DMS79 treated with DMSO at 0.1 percent for 48 hours (cell line): ENCODE results near the gene DCAF7.

ENCODE experiments used
- DNase-seq: peaks from one replicate; lab custom pipeline; 2025; lab: John Stamatoyannopoulos, UW

DCAF7 gene

GRCh38 chr17:63525190-63525946, 24.9 kb upstream of the DCAF7 start:
- DNase-seq: no peak

GRCh38 chr17:63526861-63527260, 23.4 kb upstream of the DCAF7 start:
- no peak for DNase-seq

- DNase-seq: no peak
Observed at GRCh38 chr17:63528183-63528582, 22.1 kb upstream of the DCAF7 start.

GRCh38 chr17:63529711-63530556, 20.3 kb upstream of the DCAF7 start:
- no peak for DNase-seq

- DNase-seq: no peak
Observed at GRCh38 chr17:63530557-63531021, 19.7 kb upstream of the DCAF7 start.

- no peak for DNase-seq
Observed at GRCh38 chr17:63531022-63531965, 19.0 kb upstream of the DCAF7 start.

- DNase-seq: no peak
Observed at GRCh38 chr17:63533433-63534077, 16.7 kb upstream of the DCAF7 start.

GRCh38 chr17:63534078-63534570, 16.2 kb upstream of the DCAF7 start:
- DNase-seq: no peak

- DNase-seq: no peak
Observed at GRCh38 chr17:63534816-63535455, 15.3 kb upstream of the DCAF7 start.

- no peak for DNase-seq
Observed at GRCh38 chr17:63535640-63536039, 14.6 kb upstream of the DCAF7 start.

GRCh38 chr17:63537001-63537400, 13.3 kb upstream of the DCAF7 start:
- DNase-seq: no peak

- no peak for DNase-seq
Observed at GRCh38 chr17:63537991-63538692, 12.1 kb upstream of the DCAF7 start.

- no peak for DNase-seq
Observed at GRCh38 chr17:63538693-63539595, 11.3 kb upstream of the DCAF7 start.

GRCh38 chr17:63540590-63540989, 9.7 kb upstream of the DCAF7 start:
- DNase-seq: no peak

- DNase-seq: no peak
Observed at GRCh38 chr17:63542218-63542545, 8.1 kb upstream of the DCAF7 start.

- DNase-seq: no peak
Observed at GRCh38 chr17:63542942-63543821, 7.1 kb upstream of the DCAF7 start.

GRCh38 chr17:63543822-63544420, 6.4 kb upstream of the DCAF7 start:
- no peak for DNase-seq
